GM21390 (cell line): ENCODE data around the gene TLR4.

Source experiments
- ATAC-seq: cut with Tn5 transposase; IDR thresholded peaks from one replicate; pipeline ENCODE4 v1.9.1; 2021; ENCODE audit not compliant: unreplicated experiment

Gene TLR4

GRCh38 chr9:117744369-117744768 is 40.2 kb downstream of the TLR4 start:
- no peak for ATAC-seq

- no peak for ATAC-seq
Measured at GRCh38 chr9:117744856-117745389, 40.7 kb downstream of the TLR4 start.

GRCh38 chr9:117745598-117745997 is 41.4 kb downstream of the TLR4 start:
- ATAC-seq, result no peak

GRCh38 chr9:117746263-117746662 is 42.1 kb downstream of the TLR4 start:
- no peak for ATAC-seq

GRCh38 chr9:117747386-117747970 is 43.3 kb downstream of the TLR4 start:
- ATAC-seq, result no peak

- ATAC-seq, result no peak
Measured at GRCh38 chr9:117750401-117750800, 46.2 kb downstream of the TLR4 start.

- ATAC-seq, result no peak
Measured at GRCh38 chr9:117752894-117753293, 48.7 kb downstream of the TLR4 start.

GRCh38 chr9:117757561-117758190 is 53.5 kb downstream of the TLR4 start:
- ATAC-seq, result no peak

GRCh38 chr9:117763314-117763713 is 59.1 kb downstream of the TLR4 start:
- ATAC-seq, result no peak

- no peak for ATAC-seq
Measured at GRCh38 chr9:117768750-117769395, 64.7 kb downstream of the TLR4 start.

- ATAC-seq, result no peak
Measured at GRCh38 chr9:117771136-117771535, 66.9 kb downstream of the TLR4 start.

- no peak for ATAC-seq
Measured at GRCh38 chr9:117772960-117773359, 68.8 kb downstream of the TLR4 start.
